Prostate gland (tissue), 2 donors: ENCODE results near the gene RXRB. TPM values are rescaled to one million over a fixed set of nuclear protein-coding genes. Genes with fewer than 3 reads are reported as not detected.

Experiments
- DNase-seq: peaks from one replicate; pipeline ENCODE4 v3.0.0-alpha.2; 2019; ENCODE audit warnings: low spot score
- H3K27ac ChIP-seq, 2 donors: fragments of 200-600 bp; sonication (generic); 2 replicates each; pipeline ENCODE4 v1.5.1; 2017 to 2019
- H3K27me3 ChIP-seq: fragments of 200-600 bp; sonication (generic); replicated peaks from 2 replicates; pipeline ENCODE4 v1.5.1; 2019; ENCODE audit not compliant: insufficient read depth
- H3K36me3 ChIP-seq, 2 donors: fragments of 200-600 bp; sonication (generic); 1 replicate in 1 of 2; 2 replicates in 1 of 2; pipeline versions ENCODE4 v1.5.1 to v1.8.1; 2017 to 2019
- H3K4me1 ChIP-seq: fragments of 200-600 bp; sonication (generic); replicated peaks from 2 replicates; pipeline ENCODE4 v1.5.1; 2019
- H3K4me3 ChIP-seq, 2 donors: fragments of 200-600 bp; sonication (generic); 2 replicates each; pipeline ENCODE4 v1.5.1; 2017 to 2019
- H3K9me3 ChIP-seq: fragments of 200-600 bp; sonication (generic); 2 replicates; pipeline ENCODE4 v1.5.1; 2017
- POLR2A ChIP-seq: fragments of 450-650 bp; IDR thresholded peaks from one replicate; pipeline ENCODE4 v1.6.1; 2016; ENCODE audit warnings: antibody characterized with exemption, mild to moderate bottlenecking
- POLR2AphosphoS5 ChIP-seq: sonication (generic); formaldehyde crosslinking; IDR thresholded peaks from one replicate; pipeline ENCODE4 v1.6.1; 2017; ENCODE audit warnings: antibody characterized with exemption
- WGBS: methylation state at CpG from one replicate; pipeline ENCODE4 v1.1.5; 2018; 5-methylcytosine and 5-hydroxymethylcytosine counted together
- intact Hi-C: fragments of 100-400 bp; cut with DNase I; formaldehyde crosslinking; loops from one replicate; pipeline ENCODE4 v1.14.2; 2022
- microRNA counts, 2 donors: library from miRNA; unstranded; fragments of <30 nt; microRNA quantifications; one replicate each; lab custom pipeline; 2016 to 2017
- microRNA-seq: library from miRNA; unstranded; fragments of <30 nt; microRNA quantifications from one replicate; pipeline ENCODE4, GENCODE V29; 2016
- small RNA-seq, 2 donors: library from RNA; depleted of rRNA; stranded (forward); fragments of <200 nt; gene quantifications; one replicate each; pipeline ENCODE3, GENCODE V24; 2016
- total RNA-seq, 2 donors: library from RNA; depleted of rRNA; stranded (reverse); fragments of >200 nt; gene quantifications; one replicate each; pipeline ENCODE4 v1.1.0, GENCODE V29; 2016
- TF ChIP-seq, protein P1 (sequence below), 4 experiments: fragments of 200-600 bp in 2 of 4; fragments of 450-650 bp in 2 of 4; sonication (generic) in 2 of 4; IDR thresholded peaks; 1 replicate in 3 of 4; 2 replicates in 1 of 4; pipeline ENCODE4 v1.5.1; 2016 to 2019; ENCODE audit warnings: antibody characterized with exemption in 4 of 4, mild to moderate bottlenecking in 2 of 4, moderate library complexity in 2 of 4

Gene RXRB
- total RNA-seq, 2 donors from 2014 or later = 30.6 to 40.5 TPM

DNA sequence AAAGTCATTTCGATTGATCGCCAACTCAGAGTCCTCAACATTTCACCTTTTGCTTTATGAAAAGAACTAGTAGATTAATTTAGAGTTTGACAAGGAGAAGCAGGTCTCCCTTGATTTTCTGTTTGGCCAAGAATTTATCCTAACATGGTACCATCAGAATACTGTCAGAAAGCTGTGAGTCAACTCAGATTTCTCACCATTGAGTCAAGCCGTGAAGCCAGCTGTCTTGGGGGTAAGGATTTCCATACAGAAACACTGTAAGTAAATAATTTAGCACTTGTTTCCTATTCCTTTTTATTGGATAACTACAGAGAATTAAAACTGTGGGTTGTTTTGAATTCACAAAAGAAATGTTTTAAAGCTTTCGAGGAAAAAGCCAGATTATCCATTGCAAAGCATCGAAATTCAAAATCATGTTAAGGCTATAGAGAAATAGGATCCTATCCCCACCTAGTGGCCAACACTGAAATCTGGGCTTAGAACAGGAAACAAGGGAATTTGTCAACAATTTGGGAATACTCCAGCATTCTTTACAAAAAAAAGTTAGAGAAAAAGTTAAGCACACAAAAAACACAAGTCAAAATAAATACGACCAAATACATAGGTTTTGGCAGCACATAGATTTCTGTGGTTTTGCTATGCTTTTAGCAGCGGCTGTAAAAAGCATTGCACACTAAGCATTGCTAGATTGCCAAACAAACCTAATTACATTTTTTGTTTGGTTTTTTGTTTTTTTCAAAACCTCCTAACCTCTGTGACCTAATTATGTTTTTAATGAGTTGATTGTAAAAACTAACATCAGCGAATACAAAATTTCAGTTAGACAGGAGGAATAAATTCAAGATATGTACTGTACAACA, 52.4 kb downstream of the RXRB start:
- Histone ChIP-seq H3K27ac (no peak overlapping the region), H3K9me3 (no peaks in the 10 kb centered on the region), H3K4me3 (no peak overlapping the region), H3K36me3 (no peaks in the 10 kb centered on the region), H3K27me3 (no peaks in the 10 kb centered on the region), H3K4me1 (no peaks in the 10 kb centered on the region)
- TF ChIP-seq POLR2AphosphoS5 = peak; percentile 34
- no peak for TF ChIP-seq POLR2A
- TF ChIP-seq, protein P1, sequence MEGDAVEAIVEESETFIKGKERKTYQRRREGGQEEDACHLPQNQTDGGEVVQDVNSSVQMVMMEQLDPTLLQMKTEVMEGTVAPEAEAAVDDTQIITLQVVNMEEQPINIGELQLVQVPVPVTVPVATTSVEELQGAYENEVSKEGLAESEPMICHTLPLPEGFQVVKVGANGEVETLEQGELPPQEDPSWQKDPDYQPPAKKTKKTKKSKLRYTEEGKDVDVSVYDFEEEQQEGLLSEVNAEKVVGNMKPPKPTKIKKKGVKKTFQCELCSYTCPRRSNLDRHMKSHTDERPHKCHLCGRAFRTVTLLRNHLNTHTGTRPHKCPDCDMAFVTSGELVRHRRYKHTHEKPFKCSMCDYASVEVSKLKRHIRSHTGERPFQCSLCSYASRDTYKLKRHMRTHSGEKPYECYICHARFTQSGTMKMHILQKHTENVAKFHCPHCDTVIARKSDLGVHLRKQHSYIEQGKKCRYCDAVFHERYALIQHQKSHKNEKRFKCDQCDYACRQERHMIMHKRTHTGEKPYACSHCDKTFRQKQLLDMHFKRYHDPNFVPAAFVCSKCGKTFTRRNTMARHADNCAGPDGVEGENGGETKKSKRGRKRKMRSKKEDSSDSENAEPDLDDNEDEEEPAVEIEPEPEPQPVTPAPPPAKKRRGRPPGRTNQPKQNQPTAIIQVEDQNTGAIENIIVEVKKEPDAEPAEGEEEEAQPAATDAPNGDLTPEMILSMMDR (IDR thresholded peaks at IDR 0.05) = peak in 3 of 4 experiments; percentile 71 to 84 (median 83)
- peak; percentile 27 for DNase-seq
- intact Hi-C loops = loop anchor here (10.0 kb wide), 1 partner anchor 133 kb away; no protein-coding TSS in a partner anchor
- WGBS = 39% methylated on average over 8 of the region's 8 CpGs

DNA sequence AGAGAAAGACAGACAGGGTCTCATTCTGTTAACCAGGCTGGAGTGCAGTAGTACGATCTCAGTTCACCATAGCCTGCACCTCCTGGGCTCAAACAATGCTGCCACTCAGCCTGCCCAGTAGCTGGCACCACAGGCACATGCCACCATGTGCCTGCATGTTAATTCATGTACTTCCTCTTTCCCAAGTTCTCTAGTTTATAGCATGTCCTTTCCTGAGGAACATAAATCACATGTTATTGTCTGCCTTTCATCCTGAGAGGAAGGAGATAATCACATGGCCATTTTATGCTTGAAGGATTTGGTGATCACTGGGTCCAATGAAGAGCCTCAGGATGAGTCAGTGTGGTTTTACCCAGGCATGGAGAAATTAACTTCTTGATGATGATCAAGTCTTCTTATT, 56.1 kb downstream of the RXRB start:
- H3K4me3 ChIP-seq = no peak overlapping the region
- H3K4me1 ChIP-seq = no peaks in the 10 kb centered on the region
- no peaks in the 10 kb centered on the region for H3K9me3 ChIP-seq
- no peak overlapping the region for H3K27ac ChIP-seq
- intact Hi-C loops = loop anchor here (10.0 kb wide), 1 partner anchor 130 kb away; no protein-coding TSS in a partner anchor
- DNase-seq = peak; percentile 51
- H3K27me3 ChIP-seq = no peaks in the 10 kb centered on the region
- WGBS = 7% methylated on average over 1 of the region's 1 CpG
- TF ChIP-seq POLR2AphosphoS5 = peak; percentile 86
- no peak for TF ChIP-seq POLR2A
- TF ChIP-seq, protein P1 (IDR thresholded peaks at IDR 0.05) = peak in 1 of 4 experiments; percentile 23
- H3K36me3 ChIP-seq = no peaks in the 10 kb centered on the region

MicroRNAs within 50 kb of the gene (microRNA counts, 767-probe panel; counts per million panel counts)
- 0 to 431 counts per million in 2 donors for microRNA hsa-miR-219-1-3p (lab: Ali Mortazavi, UCI)
- microRNA hsa-miR-219-5p (lab: Ali Mortazavi, UCI) = 0 to 431 counts per million in 2 donors

Small RNA genes lying within 50 kb of the gene (microRNA-seq; reads per million reads assigned to microRNA genes)
- gene MIR219A1 = 1.4 reads per million, percentile 17 among the genes with 10 or more reads in this experiment

Small RNA genes lying within 50 kb of the gene (small RNA-seq; reads per million reads assigned to genes)
- gene MIR219A1 (2.4 to 2.8 reads per million in 2 donors), gene RNY4P10 (0.09 to 1.5 reads per million in 2 donors)

Other genes with a start within 250 kb of the RXRB start
- 10 to 100 TPM in 1 of 2 donors, 1 to 10 TPM in 1; 9.6 to 26.1 TPM for gene HLA-DMA, start 247.6 kb downstream of the RXRB start, total RNA-seq
- 100 to 1,000 TPM; 153 to 252 TPM for gene BRD2, start 232.1 kb downstream of the RXRB start, total RNA-seq
- gene HLA-DOA, start 191.1 kb downstream of the RXRB start, total RNA-seq = 10 to 100 TPM in 1 of 2 donors, 1 to 10 TPM in 1; 7.2 to 14.6 TPM
- 10 to 100 TPM; 69.5 to 73.7 TPM for gene HLA-DPA1, start 127.0 kb downstream of the RXRB start, total RNA-seq
- gene HLA-DPB1, start 124.7 kb downstream of the RXRB start, total RNA-seq = 10 to 100 TPM; 51.6 to 57.5 TPM
- gene COL11A2, start 8.2 kb downstream of the RXRB start, total RNA-seq = 1 to 10 TPM in 1 of 2 donors, under 1 TPM in 1; 0.91 to 3.6 TPM
- 100 to 1,000 TPM; 109 to 182 TPM for gene SLC39A7, start 202 bp upstream of the RXRB start, total RNA-seq
- 10 to 100 TPM; 21.9 to 43.7 TPM for gene HSD17B8, start 4.0 kb upstream of the RXRB start, total RNA-seq
- 10 to 100 TPM; 23.9 to 30.8 TPM for gene RING1, start 7.8 kb upstream of the RXRB start, total RNA-seq
- gene VPS52, start 71.2 kb upstream of the RXRB start, total RNA-seq = 10 to 100 TPM; 42.2 to 55.0 TPM
- 1,000 to 10,000 TPM; 1,990 to 4,594 TPM for gene RPS18, start 71.4 kb upstream of the RXRB start, total RNA-seq
- gene B3GALT4, start 76.5 kb upstream of the RXRB start, total RNA-seq = 10 to 100 TPM; 15.8 to 21.4 TPM
- gene WDR46, start 88.6 kb upstream of the RXRB start, total RNA-seq = 10 to 100 TPM; 41.3 to 47.2 TPM
- gene PFDN6, start 88.9 kb upstream of the RXRB start, total RNA-seq = 10 to 100 TPM; 24.1 to 59.7 TPM
- gene RGL2, start 98.3 kb upstream of the RXRB start, total RNA-seq = 100 to 1,000 TPM in 1 of 2 donors, 10 to 100 TPM in 1; 98.7 to 107 TPM
- gene TAPBP, start 113.4 kb upstream of the RXRB start, total RNA-seq = 100 to 1,000 TPM; 190 to 192 TPM
- 10 to 100 TPM; 25.1 to 27.5 TPM for gene ZBTB22, start 117.1 kb upstream of the RXRB start, total RNA-seq
- 10 to 100 TPM; 52.8 to 75.1 TPM for gene DAXX, start 122.3 kb upstream of the RXRB start, total RNA-seq
- 1 to 10 TPM; 5.8 to 6.5 TPM for gene KIFC1, start 191.2 kb upstream of the RXRB start, total RNA-seq
- 100 to 1,000 TPM in 1 of 2 donors, 10 to 100 TPM in 1; 98.2 to 132 TPM for gene PHF1, start 210.3 kb upstream of the RXRB start, total RNA-seq
- gene CUTA, start 217.4 kb upstream of the RXRB start, total RNA-seq = 100 to 1,000 TPM; 189 to 260 TPM
- 10 to 100 TPM in 1 of 2 donors, 1 to 10 TPM in 1; 6.1 to 24.8 TPM for gene SYNGAP1, start 219.4 kb upstream of the RXRB start, total RNA-seq